ENCODE results near the gene GRM7.

The GRM7 gene

GRCh38 chr3:7238565-7239295 lies 377.8 kb downstream of the GRM7 start:
- Histone ChIP-seq H3K27me3 (ENCODE audit: control insufficient read depth, low read length) (no peaks in the 10 kb centered on the region), H3F3A (ENCODE audit: control insufficient read depth, insufficient read depth) (no peaks in the 10 kb centered on the region), H3K9me3 (ENCODE audit: control insufficient read depth, insufficient read depth, low read length) (no peaks in the 10 kb centered on the region), H4K20me1 (ENCODE audit: control insufficient read depth, insufficient read depth, low read depth, low read length) (no peaks in the 10 kb centered on the region), H3K36me3 (ENCODE audit: control insufficient read depth, low read length) (no peaks in the 10 kb centered on the region), H3K4me2 (ENCODE audit: low read length) (no peak overlapping the region), H3K4me3 (ENCODE audit: low read length) (no peak overlapping the region), H3K4me1 (ENCODE audit: control insufficient read depth, low read length) (no peaks in the 10 kb centered on the region), H3K27ac (ENCODE audit: low read depth, low read length) (no peak overlapping the region), H3K9me2 (replicated peaks; ENCODE audit: control insufficient read depth, low read length) (no peaks in the 10 kb centered on the region), H3K79me2 (ENCODE audit: control insufficient read depth, low read length) (no peaks in the 10 kb centered on the region)
- TF ChIP-seq CTCF (IDR thresholded peaks at IDR 0.05; ENCODE audit: low read depth, low read length, poor library complexity, severe bottlenecking) (no peak), EZH2phosphoT487 (IDR thresholded peaks at IDR 0.05; ENCODE audit: borderline replicate concordance, low read length) (no peak)

- H3F3A ChIP-seq (ENCODE audit: control insufficient read depth, insufficient read depth): no peaks in the 10 kb centered on the region
- no peak for TF ChIP-seq EZH2phosphoT487 (IDR thresholded peaks at IDR 0.05; ENCODE audit: borderline replicate concordance, low read length)
- no peak for TF ChIP-seq CTCF (IDR thresholded peaks at IDR 0.05; ENCODE audit: low read depth, low read length, poor library complexity, severe bottlenecking)
- H3K27me3 ChIP-seq (ENCODE audit: control insufficient read depth, low read length): no peaks in the 10 kb centered on the region
- no peak overlapping the region for H3K4me3 ChIP-seq (ENCODE audit: low read length)
- H3K79me2 ChIP-seq (ENCODE audit: control insufficient read depth, low read length): no peaks in the 10 kb centered on the region
- H3K9me3 ChIP-seq (ENCODE audit: control insufficient read depth, insufficient read depth, low read length): no peaks in the 10 kb centered on the region
- no peaks in the 10 kb centered on the region for H3K4me1 ChIP-seq (ENCODE audit: control insufficient read depth, low read length)
- no peak overlapping the region for H3K4me2 ChIP-seq (ENCODE audit: low read length)
- H3K9me2 ChIP-seq (replicated peaks; ENCODE audit: control insufficient read depth, low read length): no peaks in the 10 kb centered on the region
- no peaks in the 10 kb centered on the region for H3K36me3 ChIP-seq (ENCODE audit: control insufficient read depth, low read length)
- no peaks in the 10 kb centered on the region for H4K20me1 ChIP-seq (ENCODE audit: control insufficient read depth, insufficient read depth, low read depth, low read length)
- no peak overlapping the region for H3K27ac ChIP-seq (ENCODE audit: low read depth, low read length)
These were observed 380.8 kb downstream of the GRM7 start for GRCh38 chr3:7241584-7242302.

DNA sequence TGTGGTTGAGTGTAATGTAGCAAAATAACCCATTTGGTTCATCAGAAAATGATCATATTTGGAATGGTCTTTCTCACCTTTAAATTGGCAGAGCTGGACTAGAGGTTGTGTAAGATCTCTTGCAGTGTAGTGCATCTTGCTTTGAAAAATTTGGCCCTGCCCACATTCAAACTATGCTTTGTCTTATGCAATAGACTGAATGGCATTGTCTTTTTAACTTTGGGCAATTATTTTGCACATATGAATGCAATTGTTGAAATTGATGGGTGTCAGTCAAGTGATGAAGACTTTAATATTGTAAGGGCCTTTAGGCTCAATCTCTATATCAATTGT lies 381.4 kb downstream of the GRM7 start:
- H3K27me3 ChIP-seq (ENCODE audit: control insufficient read depth, low read length): no peaks in the 10 kb centered on the region
- H3K4me3 ChIP-seq (ENCODE audit: low read length): no peak overlapping the region
- no peaks in the 10 kb centered on the region for H3K36me3 ChIP-seq (ENCODE audit: control insufficient read depth, low read length)
- H3K79me2 ChIP-seq (ENCODE audit: control insufficient read depth, low read length): no peaks in the 10 kb centered on the region
- H3K27ac ChIP-seq (ENCODE audit: low read depth, low read length): no peak overlapping the region
- no peaks in the 10 kb centered on the region for H3K4me1 ChIP-seq (ENCODE audit: control insufficient read depth, low read length)
- H3K9me3 ChIP-seq (ENCODE audit: control insufficient read depth, insufficient read depth, low read length): no peaks in the 10 kb centered on the region
- no peaks in the 10 kb centered on the region for H4K20me1 ChIP-seq (ENCODE audit: control insufficient read depth, insufficient read depth, low read depth, low read length)
- no peak for TF ChIP-seq EZH2phosphoT487 (IDR thresholded peaks at IDR 0.05; ENCODE audit: borderline replicate concordance, low read length)
- TF ChIP-seq CTCF (IDR thresholded peaks at IDR 0.05; ENCODE audit: low read depth, low read length, poor library complexity, severe bottlenecking): no peak
- H3F3A ChIP-seq (ENCODE audit: control insufficient read depth, insufficient read depth): no peaks in the 10 kb centered on the region
- H3K9me2 ChIP-seq (replicated peaks; ENCODE audit: control insufficient read depth, low read length): no peaks in the 10 kb centered on the region
- no peak overlapping the region for H3K4me2 ChIP-seq (ENCODE audit: low read length)

Measured in DOHH2 (cell line).